ENCODE measurements around the gene BCORL1.

BCORL1 gene

DNA sequence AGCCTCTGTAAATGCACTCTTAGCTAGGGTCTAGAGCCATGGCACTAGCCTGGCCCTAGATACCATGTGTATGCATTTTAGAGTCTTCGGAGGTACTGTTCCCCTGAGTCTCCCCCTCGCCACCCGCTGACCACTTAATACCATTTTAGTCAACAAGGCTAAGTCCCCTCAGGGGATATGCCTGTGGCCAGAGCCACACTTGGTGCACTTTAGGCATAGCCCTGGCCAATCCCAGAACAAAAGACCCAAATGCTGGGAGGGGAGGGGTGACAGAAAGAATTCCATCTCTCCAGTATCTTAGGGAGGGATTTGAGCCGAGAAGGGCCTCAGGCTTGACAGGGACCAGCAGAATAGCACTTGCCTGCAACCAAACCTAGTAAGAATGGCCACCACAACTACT lies 28.6 kb upstream of the BCORL1 start:
- Histone ChIP-seq H3K4me3 (replicated peaks; ENCODE audit: insufficient read depth, low read length) (no peak overlapping the region), H3K27me3 (ENCODE audit: insufficient read depth, poor library complexity, severe bottlenecking) (no peaks in the 10 kb centered on the region), H3K27ac (replicated peaks) (no peak overlapping the region)
- DNase-seq (ENCODE audit: low read depth in 1 of 2, low spot score in 1 of 2): no peak
- TF ChIP-seq POLR2AphosphoS5 (IDR thresholded peaks at IDR 0.05; ENCODE audit: low read depth): no peak

- DNase-seq (ENCODE audit: low read depth in 1 of 2, low spot score in 1 of 2): no peak
- Histone ChIP-seq H3K27me3 (ENCODE audit: insufficient read depth, poor library complexity, severe bottlenecking) (no peaks in the 10 kb centered on the region), H3K27ac (replicated peaks) (no peak overlapping the region), H3K4me3 (replicated peaks; ENCODE audit: insufficient read depth, low read length) (no peak overlapping the region)
- TF ChIP-seq REST (IDR thresholded peaks at IDR 0.05; ENCODE audit: insufficient replicate concordance, low read depth): no peak
- TF ChIP-seq POLR2AphosphoS5 (IDR thresholded peaks at IDR 0.05; ENCODE audit: low read depth): no peak
- TF ChIP-seq CTCF (IDR thresholded peaks at IDR 0.05; ENCODE audit: insufficient read depth, low read length): no peak
- no peak for TF ChIP-seq GABPA (IDR thresholded peaks at IDR 0.05; ENCODE audit: low read depth)
- TF ChIP-seq SPI1 (IDR thresholded peaks at IDR 0.05; ENCODE audit: borderline replicate concordance, low read depth): no peak
These were observed 27.6 kb upstream of the BCORL1 start for GRCh38 chrX:129954804-129955203.

GRCh38 chrX:129955682-129956081 lies 26.8 kb upstream of the BCORL1 start:
- DNase-seq (ENCODE audit: low read depth in 1 of 2, low spot score in 1 of 2): no peak
- Histone ChIP-seq H3K4me3 (replicated peaks; ENCODE audit: insufficient read depth, low read length) (no peak overlapping the region), H3K27ac (replicated peaks) (no peak overlapping the region), H3K27me3 (ENCODE audit: insufficient read depth, poor library complexity, severe bottlenecking) (no peaks in the 10 kb centered on the region)
- TF ChIP-seq REST (IDR thresholded peaks at IDR 0.05; ENCODE audit: insufficient replicate concordance, low read depth) (no peak), SPI1 (IDR thresholded peaks at IDR 0.05; ENCODE audit: borderline replicate concordance, low read depth) (no peak), GABPA (IDR thresholded peaks at IDR 0.05; ENCODE audit: low read depth) (no peak), CTCF (IDR thresholded peaks at IDR 0.05; ENCODE audit: insufficient read depth, low read length) (no peak), POLR2AphosphoS5 (IDR thresholded peaks at IDR 0.05; ENCODE audit: low read depth) (no peak)

GRCh38 chrX:129956145-129956544 lies 26.3 kb upstream of the BCORL1 start:
- Histone ChIP-seq H3K4me3 (replicated peaks; ENCODE audit: insufficient read depth, low read length) (no peak overlapping the region), H3K27me3 (ENCODE audit: insufficient read depth, poor library complexity, severe bottlenecking) (no peaks in the 10 kb centered on the region), H3K27ac (replicated peaks) (no peak overlapping the region)
- DNase-seq (ENCODE audit: low read depth in 1 of 2, low spot score in 1 of 2): no peak
- TF ChIP-seq GABPA (IDR thresholded peaks at IDR 0.05; ENCODE audit: low read depth): no peak
- TF ChIP-seq SPI1 (IDR thresholded peaks at IDR 0.05; ENCODE audit: borderline replicate concordance, low read depth): no peak
- TF ChIP-seq CTCF (IDR thresholded peaks at IDR 0.05; ENCODE audit: insufficient read depth, low read length): no peak
- no peak for TF ChIP-seq POLR2AphosphoS5 (IDR thresholded peaks at IDR 0.05; ENCODE audit: low read depth)
- no peak for TF ChIP-seq REST (IDR thresholded peaks at IDR 0.05; ENCODE audit: insufficient replicate concordance, low read depth)
